Esophagus squamous epithelium (tissue), 4 donors: Measurements from ENCODE around the gene COL26A1.

ENCODE experiments used
- POLR2A ChIP-seq, 4 donors: fragments of 450-650 bp; IDR thresholded peaks; one replicate each; pipeline ENCODE4 v1.6.1; 2017; ENCODE audit warnings: antibody characterized with exemption in 4 of 4, mild to moderate bottlenecking in 4 of 4, moderate library complexity in 3 of 4
- TF ChIP-seq, protein P1 (sequence below), 6 experiments: fragments of 450-650 bp in 4 of 6; fragments of 200-600 bp in 2 of 6; sonication (generic) in 2 of 6; IDR thresholded peaks; one replicate each; pipeline ENCODE4 v1.5.1; 2016 to 2019; ENCODE audit warnings: antibody characterized with exemption in 6 of 6, mild to moderate bottlenecking in 4 of 6, moderate library complexity in 4 of 6

DNA sequence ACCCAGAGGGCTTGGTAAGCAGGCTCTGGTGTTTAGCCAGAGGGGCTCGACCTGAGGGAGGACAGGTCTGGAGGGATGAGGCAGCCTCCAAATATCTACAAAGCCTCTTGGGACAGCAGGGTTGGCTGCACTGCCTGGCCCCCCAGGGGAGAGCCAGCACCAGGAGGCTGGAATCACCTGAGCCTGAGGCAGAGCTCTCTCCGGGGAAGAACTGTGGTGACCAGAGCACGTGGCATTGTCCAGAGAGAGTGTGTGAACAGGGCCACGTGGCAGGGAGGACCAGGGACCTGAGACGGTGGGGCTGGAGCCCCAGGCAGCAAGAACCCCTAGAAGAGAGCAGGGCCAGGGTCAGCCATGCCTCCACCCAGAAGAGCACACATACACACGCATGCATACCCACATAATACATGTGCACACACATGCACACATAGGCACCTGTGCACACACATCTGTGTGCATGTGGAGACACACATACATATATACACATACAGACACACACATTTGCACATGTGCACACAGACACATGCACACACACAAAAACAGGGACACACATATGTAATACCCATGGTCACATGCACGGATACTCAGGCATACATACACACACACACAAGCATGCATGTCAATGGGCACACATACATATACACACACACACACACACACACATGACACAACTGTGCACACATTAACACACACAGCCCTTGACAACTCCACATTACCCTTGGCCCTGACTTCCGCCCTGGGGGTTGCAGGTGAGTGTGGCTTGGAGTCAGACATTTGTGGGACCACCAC is 171.5 kb downstream of the COL26A1 start:
- TF ChIP-seq, protein P1, sequence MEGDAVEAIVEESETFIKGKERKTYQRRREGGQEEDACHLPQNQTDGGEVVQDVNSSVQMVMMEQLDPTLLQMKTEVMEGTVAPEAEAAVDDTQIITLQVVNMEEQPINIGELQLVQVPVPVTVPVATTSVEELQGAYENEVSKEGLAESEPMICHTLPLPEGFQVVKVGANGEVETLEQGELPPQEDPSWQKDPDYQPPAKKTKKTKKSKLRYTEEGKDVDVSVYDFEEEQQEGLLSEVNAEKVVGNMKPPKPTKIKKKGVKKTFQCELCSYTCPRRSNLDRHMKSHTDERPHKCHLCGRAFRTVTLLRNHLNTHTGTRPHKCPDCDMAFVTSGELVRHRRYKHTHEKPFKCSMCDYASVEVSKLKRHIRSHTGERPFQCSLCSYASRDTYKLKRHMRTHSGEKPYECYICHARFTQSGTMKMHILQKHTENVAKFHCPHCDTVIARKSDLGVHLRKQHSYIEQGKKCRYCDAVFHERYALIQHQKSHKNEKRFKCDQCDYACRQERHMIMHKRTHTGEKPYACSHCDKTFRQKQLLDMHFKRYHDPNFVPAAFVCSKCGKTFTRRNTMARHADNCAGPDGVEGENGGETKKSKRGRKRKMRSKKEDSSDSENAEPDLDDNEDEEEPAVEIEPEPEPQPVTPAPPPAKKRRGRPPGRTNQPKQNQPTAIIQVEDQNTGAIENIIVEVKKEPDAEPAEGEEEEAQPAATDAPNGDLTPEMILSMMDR (IDR thresholded peaks at IDR 0.05) = no peak
- TF ChIP-seq POLR2A (IDR thresholded peaks at IDR 0.05) = no peak
